HG03175 (cell line): ENCODE data around the gene PTPRF.
"Not testable (repeated sequence)": the region's sequence is repeated elsewhere in the genome, so short reads cannot be mapped to it uniquely, and the experiment has no call there.

Experiments used
- ATAC-seq: cut with Tn5 transposase; IDR thresholded peaks from one replicate; pipeline ENCODE4 v1.9.1; 2021; ENCODE audit warnings: mild to moderate bottlenecking, moderate library complexity; ENCODE audit not compliant: unreplicated experiment

The PTPRF gene

DNA sequence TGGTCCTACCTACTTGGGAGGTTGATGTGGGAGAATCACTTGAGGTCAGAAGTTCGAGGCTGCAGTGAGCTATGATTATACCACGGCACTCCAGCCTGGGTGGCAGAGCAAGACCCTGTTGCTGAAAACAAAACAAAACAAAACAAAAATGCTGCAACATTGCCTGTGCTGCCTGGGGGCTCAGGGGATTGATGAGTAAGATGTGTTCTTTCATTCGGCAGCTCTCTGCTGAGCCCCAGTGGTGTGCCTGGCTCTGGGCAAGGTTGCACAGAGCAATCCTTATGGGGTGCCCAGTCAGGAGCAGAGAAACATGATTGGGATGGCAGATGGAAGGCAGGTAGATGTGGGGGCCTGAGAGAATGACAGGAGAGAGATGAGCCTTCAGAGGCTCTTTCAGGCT, 90.7 kb downstream of the PTPRF start:
- ATAC-seq, result no peak

DNA sequence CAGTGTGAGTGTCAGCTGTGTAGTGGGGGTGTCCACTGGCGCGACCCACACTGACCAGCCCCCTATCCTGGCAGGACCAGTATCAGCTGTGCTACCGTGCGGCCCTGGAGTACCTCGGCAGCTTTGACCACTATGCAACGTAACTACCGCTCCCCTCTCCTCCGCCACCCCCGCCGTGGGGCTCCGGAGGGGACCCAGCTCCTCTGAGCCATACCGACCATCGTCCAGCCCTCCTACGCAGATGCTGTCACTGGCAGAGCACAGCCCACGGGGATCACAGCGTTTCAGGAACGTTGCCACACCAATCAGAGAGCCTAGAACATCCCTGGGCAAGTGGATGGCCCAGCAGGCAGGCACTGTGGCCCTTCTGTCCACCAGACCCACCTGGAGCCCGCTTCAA, 91.2 kb downstream of the PTPRF start:
- ATAC-seq, result no peak

DNA sequence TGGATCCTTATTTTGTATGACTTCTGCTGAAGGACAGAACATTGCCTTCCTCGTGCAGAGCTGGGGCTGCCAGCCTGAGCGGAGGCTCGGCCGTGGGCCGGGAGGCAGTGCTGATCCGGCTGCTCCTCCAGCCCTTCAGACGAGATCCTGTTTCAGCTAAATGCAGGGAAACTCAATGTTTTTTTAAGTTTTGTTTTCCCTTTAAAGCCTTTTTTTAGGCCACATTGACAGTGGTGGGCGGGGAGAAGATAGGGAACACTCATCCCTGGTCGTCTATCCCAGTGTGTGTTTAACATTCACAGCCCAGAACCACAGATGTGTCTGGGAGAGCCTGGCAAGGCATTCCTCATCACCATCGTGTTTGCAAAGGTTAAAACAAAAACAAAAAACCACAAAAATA, 91.8 kb downstream of the PTPRF start:
- no peak for ATAC-seq

DNA sequence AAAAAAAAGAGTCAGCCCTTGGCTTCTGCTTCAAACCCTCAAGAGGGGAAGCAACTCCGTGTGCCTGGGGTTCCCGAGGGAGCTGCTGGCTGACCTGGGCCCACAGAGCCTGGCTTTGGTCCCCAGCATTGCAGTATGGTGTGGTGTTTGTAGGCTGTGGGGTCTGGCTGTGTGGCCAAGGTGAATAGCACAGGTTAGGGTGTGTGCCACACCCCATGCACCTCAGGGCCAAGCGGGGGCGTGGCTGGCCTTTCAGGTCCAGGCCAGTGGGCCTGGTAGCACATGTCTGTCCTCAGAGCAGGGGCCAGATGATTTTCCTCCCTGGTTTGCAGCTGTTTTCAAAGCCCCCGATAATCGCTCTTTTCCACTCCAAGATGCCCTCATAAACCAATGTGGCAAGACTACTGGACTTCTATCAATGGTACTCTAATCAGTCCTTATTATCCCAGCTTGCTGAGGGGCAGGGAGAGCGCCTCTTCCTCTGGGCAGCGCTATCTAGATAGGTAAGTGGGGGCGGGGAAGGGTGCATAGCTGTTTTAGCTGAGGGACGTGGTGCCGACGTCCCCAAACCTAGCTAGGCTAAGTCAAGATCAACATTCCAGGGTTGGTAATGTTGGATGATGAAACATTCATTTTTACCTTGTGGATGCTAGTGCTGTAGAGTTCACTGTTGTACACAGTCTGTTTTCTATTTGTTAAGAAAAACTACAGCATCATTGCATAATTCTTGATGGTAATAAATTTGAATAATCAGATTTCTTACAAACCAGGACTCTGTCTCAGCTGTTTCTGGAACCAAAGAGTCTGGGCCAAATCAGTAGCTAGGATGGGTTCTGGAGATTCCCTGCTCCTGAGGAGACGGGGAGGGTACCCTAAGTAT, 92.5 kb downstream of the PTPRF start:
- ATAC-seq, result no peak

DNA sequence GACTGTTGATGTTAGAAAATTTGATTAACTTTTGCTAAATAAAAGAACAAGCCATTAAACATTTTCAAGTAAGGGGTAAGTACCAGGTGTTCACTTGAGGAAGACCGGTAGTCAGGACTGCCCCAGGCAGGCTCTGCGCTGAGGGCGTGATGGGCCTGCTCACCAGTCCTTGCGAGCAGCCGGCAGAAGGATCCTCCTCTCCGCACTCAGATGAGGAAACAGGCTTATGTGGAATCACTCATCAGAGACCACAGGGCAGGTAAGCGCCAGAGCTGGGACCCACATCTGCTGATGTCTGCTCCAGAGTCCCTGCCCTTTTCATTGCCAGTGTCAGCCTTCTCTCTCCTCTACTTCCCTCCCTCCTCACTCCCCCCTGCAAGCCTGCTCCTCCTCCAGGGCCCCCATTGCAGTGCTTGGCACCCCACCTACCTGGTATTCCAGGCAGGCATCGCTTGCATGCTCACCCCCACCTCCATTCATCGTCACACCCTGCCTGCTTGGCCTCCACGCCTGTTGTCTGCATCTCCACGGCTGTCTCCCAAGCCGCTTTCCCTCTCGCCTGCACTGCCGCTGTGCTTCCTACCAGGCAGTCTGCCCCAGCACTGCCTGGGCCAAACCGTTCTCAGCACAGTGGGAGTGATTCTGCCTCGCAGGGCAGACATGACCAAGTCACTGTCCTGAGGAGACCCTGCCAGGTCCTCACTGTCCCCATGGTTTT, 94.5 kb downstream of the PTPRF start:
- no peak for ATAC-seq

DNA sequence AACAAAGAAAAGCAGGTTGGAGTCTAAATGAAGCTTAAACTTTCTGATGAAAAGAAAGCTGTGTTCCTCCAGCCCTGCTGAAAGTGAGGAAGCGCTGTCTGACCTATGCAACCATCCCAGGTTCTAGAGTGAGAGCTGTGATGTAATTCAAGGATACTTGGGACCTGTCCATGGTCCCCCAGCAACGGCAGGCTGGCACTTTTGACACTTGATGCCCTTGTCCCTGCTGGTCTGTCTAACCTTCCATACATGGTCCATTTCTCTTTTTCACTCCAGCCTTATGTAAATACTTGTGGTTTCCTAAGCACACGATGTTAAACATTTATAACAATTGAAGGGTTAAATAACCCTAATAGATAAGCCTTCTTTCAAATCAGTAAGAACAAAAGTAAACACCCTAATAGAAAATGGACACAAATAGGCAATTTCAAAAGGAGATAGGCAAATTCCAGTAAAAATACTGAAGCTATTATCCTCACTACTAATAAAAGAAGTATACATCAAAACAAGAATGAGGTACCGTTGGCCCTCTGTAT, 101.5 kb downstream of the PTPRF start:
- ATAC-seq, result no peak

DNA sequence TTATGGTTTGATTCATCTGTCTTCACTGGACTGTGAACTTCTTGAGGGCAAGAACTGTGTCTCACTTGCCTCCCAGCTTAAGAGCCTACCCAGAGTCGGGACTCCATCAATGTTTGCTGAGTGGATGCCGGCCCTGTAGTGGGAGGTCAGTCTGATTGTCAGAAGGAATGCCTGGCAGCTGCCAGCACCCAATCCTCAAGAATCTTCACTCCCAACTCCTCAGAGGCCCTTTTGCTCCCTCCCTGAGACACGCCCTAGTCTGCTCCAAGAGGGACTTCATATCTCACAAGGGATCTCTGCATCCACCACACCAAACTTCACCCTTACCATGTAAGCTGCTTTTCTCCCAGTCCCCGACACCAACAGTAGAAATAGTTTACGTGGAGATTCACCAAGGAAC, 104.0 kb downstream of the PTPRF start:
- ATAC-seq, result no peak

DNA sequence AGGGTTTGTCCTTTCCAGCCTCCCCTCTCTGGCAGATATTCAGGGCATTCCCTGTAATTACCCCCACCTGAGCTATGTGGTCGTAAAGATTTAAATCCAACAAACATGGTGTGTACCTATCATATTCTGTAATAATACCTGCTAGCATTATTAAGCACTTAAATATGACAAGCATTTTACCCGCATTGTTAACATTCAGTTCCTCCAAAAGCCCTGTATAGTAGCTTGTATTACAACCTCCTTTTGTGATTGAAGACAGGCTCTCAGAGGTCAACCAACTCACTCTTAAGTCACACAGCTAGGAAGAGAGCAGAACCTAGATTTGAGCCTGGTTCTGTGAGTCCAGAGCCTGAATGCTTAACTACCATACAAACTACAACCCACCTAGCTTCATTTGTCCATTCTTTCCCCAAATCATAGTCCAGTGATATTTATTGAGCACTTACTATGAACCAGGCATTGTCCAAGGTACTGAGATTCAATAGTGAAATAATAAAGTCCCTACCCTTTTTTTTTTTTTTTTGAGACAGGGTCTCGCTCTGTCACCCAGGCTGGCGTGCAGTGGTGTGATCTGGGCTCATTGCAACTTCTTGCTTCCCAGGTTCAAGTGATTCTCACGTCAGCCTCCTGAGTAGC, 105.4 kb downstream of the PTPRF start:
- no peak for ATAC-seq

DNA sequence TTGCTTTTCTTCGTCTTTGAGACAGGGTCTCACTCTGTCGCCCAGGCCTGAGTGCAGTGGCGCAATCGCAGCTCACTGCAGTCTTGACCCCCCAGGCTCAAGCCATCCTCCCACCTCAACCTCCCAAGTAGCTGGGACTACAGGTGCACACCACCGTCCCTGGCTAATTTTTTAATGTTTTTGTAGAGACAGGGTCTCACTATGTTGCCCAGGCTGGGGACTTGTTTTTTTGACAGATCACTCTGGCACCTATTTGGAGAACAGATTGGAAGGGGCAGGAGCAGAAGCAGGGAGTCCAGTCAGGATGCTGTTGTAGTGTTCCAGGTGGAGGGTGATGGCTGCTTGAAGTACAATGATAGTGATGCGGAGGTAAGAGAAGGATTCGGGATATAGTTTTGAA, 106.6 kb downstream of the PTPRF start:
- no peak for ATAC-seq

DNA sequence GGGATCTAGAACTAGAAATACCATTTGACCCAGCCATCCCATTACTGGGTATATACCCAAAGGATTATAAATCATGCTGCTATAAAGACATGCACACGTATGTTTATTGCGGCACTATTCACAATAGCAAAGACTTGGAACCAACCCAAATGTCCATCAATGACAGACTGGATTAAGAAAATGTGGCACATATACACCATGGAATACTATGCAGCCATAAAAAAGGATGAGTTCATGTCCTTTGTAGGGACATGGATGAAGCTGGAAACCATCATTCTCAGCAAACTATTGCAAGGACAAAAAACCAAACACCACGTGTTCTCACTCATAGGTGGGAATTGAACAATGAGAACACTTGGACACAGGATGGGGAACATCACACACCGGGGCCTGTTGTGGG, 107.7 kb downstream of the PTPRF start:
- not testable (repeated sequence) for ATAC-seq

DNA sequence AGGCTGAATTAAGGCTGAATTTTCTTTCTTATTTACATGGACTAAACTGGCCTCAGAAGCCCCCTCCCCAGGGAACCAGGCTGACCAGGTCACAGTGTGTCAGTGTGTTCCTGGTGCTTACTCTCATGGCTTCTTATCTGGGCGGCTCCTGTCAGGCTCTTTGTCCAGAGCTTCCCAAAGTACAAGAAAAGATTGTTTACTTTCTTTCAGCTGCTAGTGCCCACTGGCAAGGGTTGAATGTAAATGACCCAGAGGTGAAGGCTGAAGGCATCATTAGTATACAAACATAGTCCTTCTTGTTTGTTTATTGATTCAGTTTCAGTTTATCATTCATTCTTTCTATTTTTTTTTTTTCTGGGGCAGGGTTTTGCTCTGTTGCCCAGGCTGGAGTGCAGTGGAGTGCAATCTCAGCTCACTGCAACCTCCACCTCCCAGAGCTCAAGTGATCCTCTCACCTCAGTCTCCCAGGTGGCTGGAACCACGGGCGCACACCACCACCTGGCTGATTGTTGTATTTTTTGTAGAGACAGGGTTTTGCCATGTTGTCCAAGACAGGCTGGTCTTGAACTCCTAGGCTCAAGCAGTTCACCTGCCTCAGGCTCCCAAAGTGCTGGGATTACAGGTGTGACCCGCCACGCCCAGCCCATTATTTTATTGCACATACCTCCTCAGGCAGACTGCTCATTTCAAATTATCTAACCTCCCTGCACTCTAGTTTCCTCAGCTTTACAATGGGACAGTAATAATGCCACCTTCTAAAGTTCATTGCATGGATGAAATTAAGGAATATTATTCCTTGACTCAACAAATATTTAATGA, 109.5 kb downstream of the PTPRF start:
- ATAC-seq, result no peak

DNA sequence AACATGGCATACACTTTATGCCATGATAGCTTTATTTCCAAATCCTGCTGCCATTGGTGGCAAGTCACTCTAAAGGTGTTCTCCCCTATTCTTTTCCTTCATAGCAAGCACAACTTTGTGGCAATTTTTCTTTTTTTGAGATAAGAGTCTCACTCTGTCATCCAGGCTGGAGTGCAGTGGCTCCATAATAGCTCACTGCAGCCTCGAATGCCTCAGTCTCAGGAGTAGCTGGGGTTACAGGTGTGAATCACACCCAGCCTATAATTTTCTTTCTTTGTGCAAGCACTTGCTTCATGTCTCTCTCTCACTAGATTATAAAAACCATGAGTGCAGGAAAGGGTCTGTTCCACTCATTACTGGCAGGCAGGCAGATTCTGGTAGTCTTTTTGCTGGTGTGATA, 113.9 kb downstream of the PTPRF start:
- ATAC-seq, result no peak

DNA sequence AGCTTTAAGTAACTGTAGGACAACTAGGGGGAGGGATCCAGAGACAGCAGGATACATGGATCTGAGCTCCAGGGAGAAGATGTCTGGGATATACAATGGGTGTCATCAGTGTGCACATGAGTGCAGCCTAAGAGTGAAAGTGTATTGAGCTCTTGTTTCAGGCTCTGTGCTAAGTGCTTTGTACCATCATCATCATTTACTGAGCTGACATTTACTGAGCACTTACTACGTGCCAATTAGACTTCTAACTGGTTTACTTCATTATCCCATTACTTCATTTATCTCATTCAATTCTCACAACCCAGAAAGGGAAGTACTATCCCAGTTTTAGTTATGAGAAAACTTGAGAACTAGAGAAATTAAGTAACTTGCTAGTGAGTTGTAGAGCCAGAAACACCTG, 114.8 kb downstream of the PTPRF start:
- ATAC-seq, result no peak

DNA sequence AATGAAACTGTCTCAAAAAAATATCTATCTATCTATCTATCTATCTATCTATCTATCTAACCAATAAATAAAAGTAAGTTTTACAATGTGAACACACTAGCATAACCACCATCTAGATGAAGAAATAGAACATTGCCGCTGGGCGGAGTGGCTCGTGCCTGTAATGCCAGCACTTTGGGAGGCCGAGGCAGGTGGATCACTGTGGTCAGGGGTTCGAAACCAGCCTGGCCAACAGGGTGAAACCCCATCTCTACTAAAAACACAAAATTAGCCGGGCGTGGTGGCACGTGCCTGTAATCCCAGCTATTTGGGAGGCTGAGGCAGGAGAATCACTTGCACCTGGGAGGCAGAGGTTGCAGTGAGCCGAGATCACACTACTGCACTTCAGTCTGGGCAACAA, 116.6 kb downstream of the PTPRF start:
- not testable (repeated sequence) for ATAC-seq

DNA sequence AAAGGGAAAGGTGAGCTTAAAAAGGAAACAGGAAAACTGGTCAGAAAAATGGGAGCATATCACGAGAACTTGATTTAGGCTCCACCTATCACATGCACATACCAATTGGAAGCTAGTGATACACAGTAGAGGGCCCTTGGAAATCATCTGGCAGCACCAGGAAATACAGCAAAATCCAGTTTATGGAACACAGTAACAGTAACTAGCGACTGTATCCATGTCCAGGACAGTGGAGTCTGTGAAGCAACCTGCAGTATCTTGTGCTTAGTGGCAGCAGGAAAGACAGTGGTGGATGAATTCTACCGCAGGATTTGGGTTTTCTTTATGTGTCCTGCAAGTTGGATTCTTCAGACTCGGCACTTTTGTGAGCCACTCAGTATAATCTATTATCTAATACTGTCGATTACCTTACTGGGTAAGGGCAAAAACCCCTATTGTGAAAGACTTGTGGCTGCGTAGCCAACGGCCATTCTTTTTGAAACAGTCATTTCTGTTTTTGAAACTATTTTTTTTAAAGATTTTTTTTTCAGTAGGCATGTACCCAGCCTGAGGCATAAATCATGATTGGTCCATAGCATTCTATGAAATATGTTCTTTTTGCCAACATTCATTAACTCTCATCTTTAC, 117.7 kb downstream of the PTPRF start:
- ATAC-seq, result no peak

DNA sequence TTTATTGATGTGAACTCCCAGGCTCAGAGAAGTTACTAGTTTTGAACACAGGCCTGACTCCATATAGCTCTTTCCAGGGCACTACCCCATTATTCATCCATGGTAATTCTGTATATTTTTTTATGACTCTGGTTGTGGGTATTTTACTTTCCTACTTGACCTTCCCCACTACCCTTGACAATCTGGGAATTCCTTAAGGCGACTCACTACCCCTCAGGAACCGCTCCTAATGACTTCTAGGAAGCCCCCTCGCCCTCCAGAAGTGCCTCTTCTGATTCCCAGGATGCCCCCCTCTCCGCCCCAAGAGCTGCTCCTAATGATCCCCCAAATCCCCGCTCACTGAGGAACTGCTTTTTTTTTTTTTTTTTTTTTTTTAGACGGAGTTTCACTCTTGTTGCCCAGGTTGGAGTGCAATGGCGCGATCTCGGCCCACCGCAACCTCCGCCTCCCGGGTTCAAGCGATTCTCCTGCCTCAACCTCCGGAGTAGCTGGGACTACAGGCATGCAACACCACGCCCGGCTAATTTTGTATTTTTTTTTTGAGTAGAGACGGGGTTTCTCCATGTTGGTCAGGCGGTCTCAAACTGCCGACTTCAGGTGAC, 118.3 kb downstream of the PTPRF start:
- no peak for ATAC-seq

DNA sequence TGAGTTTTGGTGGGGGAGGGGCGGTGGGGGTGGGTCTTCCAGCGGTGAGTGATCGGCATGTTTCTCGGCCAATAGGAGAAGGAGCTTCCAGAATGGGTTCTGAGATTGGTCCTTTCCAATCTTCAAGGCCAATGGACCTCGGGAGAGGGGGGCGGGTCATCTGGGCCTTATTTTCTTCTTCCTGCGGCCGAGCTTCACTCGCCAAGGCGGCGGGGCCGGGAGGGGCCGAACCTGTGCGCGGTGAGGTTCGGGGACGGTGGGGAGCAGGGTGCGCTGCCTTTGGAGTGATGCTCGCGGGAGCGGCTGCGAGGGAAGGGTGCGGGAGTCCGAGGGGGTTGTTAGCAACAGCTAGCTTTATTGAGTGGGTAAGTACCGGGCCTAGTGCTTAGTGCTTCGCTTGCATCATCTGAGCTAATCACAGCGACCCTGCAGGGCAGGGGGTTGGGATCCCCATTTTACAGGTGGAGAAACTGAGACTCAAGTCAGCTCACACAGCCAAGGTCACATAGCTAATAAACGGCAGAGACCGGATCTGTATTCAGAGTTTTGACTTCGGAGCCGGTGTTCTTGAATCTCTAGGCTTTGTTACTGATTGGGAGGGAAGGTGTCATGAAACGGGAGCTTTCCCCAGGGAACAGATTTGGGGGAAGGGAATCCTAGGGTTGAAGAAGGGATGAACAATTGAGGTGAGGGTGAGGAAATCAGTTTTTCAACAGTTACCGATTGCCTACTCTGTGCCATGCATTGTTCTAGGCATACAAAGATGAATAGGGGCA, 119.8 kb downstream of the PTPRF start:
- peak; percentile 66 for ATAC-seq

DNA sequence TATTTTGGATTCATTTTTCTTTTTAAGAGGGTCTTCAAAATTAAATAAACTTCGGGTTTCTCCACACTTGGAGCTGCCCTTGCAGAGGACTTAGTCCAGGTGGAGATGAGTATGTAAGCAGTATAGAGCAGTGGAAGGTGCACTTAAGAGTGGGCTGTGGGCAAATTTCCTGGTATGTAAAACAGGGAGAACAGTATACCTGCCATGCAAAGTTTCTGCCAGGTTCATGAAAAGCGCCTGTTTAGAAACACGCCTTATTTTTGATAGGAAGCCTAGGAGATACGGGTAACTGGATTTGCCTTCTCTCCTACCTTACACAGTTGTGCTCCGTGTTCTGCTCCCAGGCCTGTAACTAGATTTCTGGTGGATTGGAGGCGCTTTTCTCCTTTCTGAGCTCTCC, 120.5 kb downstream of the PTPRF start:
- ATAC-seq, result no peak

DNA sequence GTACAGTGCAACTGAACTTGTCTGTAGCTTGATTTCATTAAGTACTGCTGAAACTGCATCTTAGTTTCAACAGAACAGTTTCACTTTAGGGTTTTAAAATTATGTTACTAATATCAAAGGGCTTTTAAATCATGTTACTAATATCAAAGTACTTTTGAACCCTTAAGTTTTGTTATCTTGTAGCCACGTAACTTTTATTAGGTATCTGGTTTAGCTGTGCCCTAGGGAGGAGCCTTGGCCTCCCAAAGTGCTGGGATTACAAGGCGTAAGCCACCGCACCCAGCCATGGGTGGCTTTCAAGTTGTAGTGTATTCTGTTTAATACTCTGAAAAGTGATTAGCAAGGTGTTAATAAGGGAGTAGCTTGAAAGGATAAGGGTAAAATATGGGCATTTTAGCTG, 121.2 kb downstream of the PTPRF start:
- ATAC-seq, result no peak
